GM23338 (cell line): ENCODE results near the gene CCDC39.

Source experiments
- CREB1 ChIP-seq: fragments of 250-450 bp; sonication (Bioruptor Pico); IDR thresholded peaks from 2 replicates; pipeline ENCODE4 v1.5.0; 2020; ENCODE audit warnings: low read depth, mild to moderate bottlenecking, moderate library complexity
- CTCF ChIP-seq, 2 experiments: fragments of 200-600 bp in 1 of 2; sonication (generic) in 1 of 2; conservative IDR thresholded peaks; 2 replicates each; pipeline versions ENCODE4 v1.5.1 to v1.6.1; 2016 to 2017; ENCODE audit warnings: antibody characterized with exemption in 2 of 2, low read depth in 2 of 2, mild to moderate bottlenecking in 2 of 2, moderate library complexity in 1 of 2
- EZH2 ChIP-seq: fragments of 200-600 bp; sonication (generic); IDR thresholded peaks from one replicate; pipeline ENCODE4 v1.8.0; 2017; ENCODE audit warnings: antibody characterized with exemption, mild to moderate bottlenecking, low read depth; ENCODE audit not compliant: unreplicated experiment
- EZH2phosphoT487 ChIP-seq: fragments of 200-600 bp; sonication (generic); IDR thresholded peaks from one replicate; pipeline ENCODE4 v1.8.1; 2018; ENCODE audit warnings: antibody characterized with exemption; ENCODE audit not compliant: unreplicated experiment
- JUNB ChIP-seq: IDR thresholded peaks from one replicate; pipeline ENCODE4 v1.6.1; 2016; ENCODE audit warnings: antibody characterized with exemption; ENCODE audit not compliant: unreplicated experiment
- POLR2AphosphoS5 ChIP-seq: IDR thresholded peaks from 2 replicates; pipeline ENCODE4 v1.6.1; 2016; ENCODE audit warnings: antibody characterized with exemption, low read depth
- REST ChIP-seq: IDR thresholded peaks from one replicate; pipeline ENCODE4 v1.6.1; 2018; ENCODE audit warnings: antibody characterized with exemption; ENCODE audit not compliant: unreplicated experiment
- ZNF114 ChIP-seq: fragments of 250-450 bp; sonication (Bioruptor Pico); IDR thresholded peaks from 2 replicates; pipeline ENCODE4 v1.5.0; 2020; ENCODE audit warnings: mild to moderate bottlenecking, moderate library complexity
- ZNF331 ChIP-seq: fragments of 250-450 bp; sonication (Bioruptor Pico); IDR thresholded peaks from 2 replicates; pipeline ENCODE4 v1.5.0; 2020; ENCODE audit warnings: low read depth, mild to moderate bottlenecking, moderate library complexity

- TF ChIP-seq JUNB (no peak), CTCF (conservative IDR thresholded peaks at IDR 0.05; ENCODE audit: low read depth in 2 of 2) (no peak), EZH2phosphoT487 (no peak), REST (no peak), EZH2 (no peak), CREB1 (CRISPR knock-in tag) (no peak), POLR2AphosphoS5 (no peak), ZNF331 (CRISPR knock-in tag) (no peak), ZNF114 (CRISPR knock-in tag) (no peak)
These were observed 98.4 kb downstream of the CCDC39 start for GRCh38 chr3:180580934-180581333.
